Ovary (tissue), 9 donors: Measurements from ENCODE around the gene PPP1R14C. TPM values are rescaled to one million over a fixed set of nuclear protein-coding genes. Genes with fewer than 3 reads are reported as not detected.

ENCODE experiments used
- DNase-seq, 5 donors: peaks; one replicate each; pipeline ENCODE4 v3.0.0-alpha.2; 2019 to 2020
- H3K27ac ChIP-seq, 2 donors: fragments of 200-600 bp; one replicate each; pipeline versions ENCODE4 v1.5.1 to v1.8.0; 2019 to 2022
- H3K27me3 ChIP-seq: fragments of 200-600 bp; one replicate; pipeline ENCODE4 v1.8.0; 2022
- H3K36me3 ChIP-seq: fragments of 200-600 bp; sonication (generic); one replicate; pipeline ENCODE4 v1.5.1; 2019
- H3K4me1 ChIP-seq: one replicate; pipeline ENCODE4 v1.8.1; 2013; ENCODE audit warnings: mild to moderate bottlenecking, moderate library complexity; ENCODE audit not compliant: insufficient read depth
- H3K4me3 ChIP-seq: fragments of 200-600 bp; sonication (generic); one replicate; pipeline ENCODE4 v1.5.1; 2017
- H3K9me3 ChIP-seq, 2 donors: fragments of 200-600 bp in 1 of 2; sonication (generic) in 1 of 2; one replicate each; pipeline versions ENCODE4 v1.5.1 to v1.8.1; 2013 to 2019; ENCODE audit warnings: mild to moderate bottlenecking in 1 of 2, moderate library complexity in 1 of 2
- CTCF ChIP-seq, 3 donors: fragments of 450-650 bp in 2 of 3; fragments of 200-600 bp in 1 of 3; IDR thresholded peaks; one replicate each; pipeline versions ENCODE4 v1.5.1 to v1.8.0; 2016 to 2022; ENCODE audit warnings: antibody characterized with exemption in 3 of 3, mild to moderate bottlenecking in 1 of 3
- EP300 ChIP-seq: sonication (generic); formaldehyde crosslinking; IDR thresholded peaks from one replicate; pipeline ENCODE4 v1.6.1; 2017; ENCODE audit warnings: antibody characterized with exemption
- POLR2A ChIP-seq: fragments of 450-650 bp; IDR thresholded peaks from one replicate; pipeline ENCODE4 v1.6.1; 2017; ENCODE audit warnings: antibody characterized with exemption, mild to moderate bottlenecking, moderate library complexity
- WGBS, 3 donors: extraction: QIAGEN DNeasy Blood & Tissue Kit in 1 of 3; methylation state at CpG; one replicate each; pipeline versions ENCODE4 v1.1.5 to v1.1.7; 2013 to 2017; 5-methylcytosine and 5-hydroxymethylcytosine counted together
- intact Hi-C, 4 donors: fragments of 100-400 bp; cut with DNase I; formaldehyde crosslinking; loops; one replicate each; pipeline versions ENCODE4 v1.11.0 to v1.15.1; 2022 to 2023
- polyA plus RNA-seq, 2 donors: library from polyadenylated mRNA; stranded (reverse); fragments of 200-250 nt in 1 of 2; fragments of 350-450 nt in 1 of 2; fragmentation: Illumina TruSeq in 1 of 2; extraction: RNeasy Lipid Tissue Mini Kit (QIAGEN cat#74804) in 1 of 2; gene quantifications; one replicate each; pipeline ENCODE4 v1.2.3, GENCODE V29; 2013 to 2014
- total RNA-seq, 7 donors: library from RNA; depleted of rRNA in 2 of 7; stranded (reverse); fragments of >200 nt in 2 of 7; fragmentation: NEBNext Ultra II Directional in 3 of 7; extraction: Animal tissue kit (Norgen Biotek cat#: 25700) in 3 of 7; gene quantifications; one replicate each; pipeline versions ENCODE4 v1.1.0 to v1.2.4, GENCODE V29; 2016 to 2023
- donor health status: DM: no; HTN: no; CAD: no; lungs with moderate emphysema.
- donor health status: DM: no; HTN: no; CAD: no.
- donor health status: Bipolar disorder and iron deficiency.
- donor health status: DM: yes; HTN: yes; CAD: no.
- donor health status: DM: no; HTN: no; CAD: no.
- donor health status: DM: yes; HTN: yes; CAD: no.

The PPP1R14C gene
- total and polyA plus RNA-seq, 9 donors: 0.12 to 8.6 (median 0.40) TPM; not detected in 2

GRCh38 chr6:150261997-150262697, 119.3 kb downstream of the PPP1R14C start:
- no peak for DNase-seq
- Histone ChIP-seq H3K36me3 (no peaks in the 10 kb centered on the region), H3K9me3 (no peaks in the 10 kb centered on the region), H3K4me1 (no peaks in the 10 kb centered on the region), H3K27me3 (no peaks in the 10 kb centered on the region), H3K4me3 (no peak overlapping the region), H3K27ac (no peak overlapping the region)
- intact Hi-C loops: no loop called here
- WGBS, 3 donors: 68 to 80% (median 71%) methylated on average over 16 of the region's 16 CpGs
- TF ChIP-seq CTCF (IDR thresholded peaks at IDR 0.05): no peak
- no peak for TF ChIP-seq POLR2A
- no peak for TF ChIP-seq EP300

GRCh38 chr6:150263765-150264404, 121.0 kb downstream of the PPP1R14C start:
- DNase-seq: no peak
- Histone ChIP-seq H3K36me3 (no peaks in the 10 kb centered on the region), H3K4me3 (no peak overlapping the region), H3K27ac (no peak overlapping the region), H3K27me3 (no peaks in the 10 kb centered on the region), H3K4me1 (no peaks in the 10 kb centered on the region), H3K9me3 (no peaks in the 10 kb centered on the region)
- intact Hi-C loops: no loop called here
- 83 to 91% (median 91%) methylated on average over 19 of the region's 19 CpGs for WGBS, 3 donors
- TF ChIP-seq EP300 (no peak), CTCF (IDR thresholded peaks at IDR 0.05) (no peak), POLR2A (no peak)

GRCh38 chr6:150266309-150266708, 123.5 kb downstream of the PPP1R14C start:
- Histone ChIP-seq H3K27me3 (no peaks in the 10 kb centered on the region), H3K36me3 (no peaks in the 10 kb centered on the region), H3K27ac (no peak overlapping the region), H3K4me1 (no peaks in the 10 kb centered on the region), H3K9me3 (no peaks in the 10 kb centered on the region), H3K4me3 (no peak overlapping the region)
- 93 to 100% (median 96%) methylated on average over 1 of the region's 1 CpG for WGBS, 3 donors
- no peak for DNase-seq
- intact Hi-C loops: no loop called here
- no peak for TF ChIP-seq CTCF (IDR thresholded peaks at IDR 0.05)

- Histone ChIP-seq H3K27me3 (no peaks in the 10 kb centered on the region), H3K36me3 (no peaks in the 10 kb centered on the region), H3K27ac (no peak overlapping the region), H3K9me3 (no peaks in the 10 kb centered on the region), H3K4me1 (no peaks in the 10 kb centered on the region), H3K4me3 (no peak overlapping the region)
- no peak for DNase-seq
- WGBS, 3 donors: 74 to 85% (median 85%) methylated on average over 7 of the region's 7 CpGs
- intact Hi-C loops: no loop called here
- TF ChIP-seq CTCF (IDR thresholded peaks at IDR 0.05) (no peak), POLR2A (no peak), EP300 (no peak)
Observed at GRCh38 chr6:150266963-150267685, 124.3 kb downstream of the PPP1R14C start.
